ENCODE results near the gene JMJD8.

The JMJD8 gene, protein sequence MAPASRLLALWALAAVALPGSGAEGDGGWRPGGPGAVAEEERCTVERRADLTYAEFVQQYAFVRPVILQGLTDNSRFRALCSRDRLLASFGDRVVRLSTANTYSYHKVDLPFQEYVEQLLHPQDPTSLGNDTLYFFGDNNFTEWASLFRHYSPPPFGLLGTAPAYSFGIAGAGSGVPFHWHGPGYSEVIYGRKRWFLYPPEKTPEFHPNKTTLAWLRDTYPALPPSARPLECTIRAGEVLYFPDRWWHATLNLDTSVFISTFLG

DNA sequence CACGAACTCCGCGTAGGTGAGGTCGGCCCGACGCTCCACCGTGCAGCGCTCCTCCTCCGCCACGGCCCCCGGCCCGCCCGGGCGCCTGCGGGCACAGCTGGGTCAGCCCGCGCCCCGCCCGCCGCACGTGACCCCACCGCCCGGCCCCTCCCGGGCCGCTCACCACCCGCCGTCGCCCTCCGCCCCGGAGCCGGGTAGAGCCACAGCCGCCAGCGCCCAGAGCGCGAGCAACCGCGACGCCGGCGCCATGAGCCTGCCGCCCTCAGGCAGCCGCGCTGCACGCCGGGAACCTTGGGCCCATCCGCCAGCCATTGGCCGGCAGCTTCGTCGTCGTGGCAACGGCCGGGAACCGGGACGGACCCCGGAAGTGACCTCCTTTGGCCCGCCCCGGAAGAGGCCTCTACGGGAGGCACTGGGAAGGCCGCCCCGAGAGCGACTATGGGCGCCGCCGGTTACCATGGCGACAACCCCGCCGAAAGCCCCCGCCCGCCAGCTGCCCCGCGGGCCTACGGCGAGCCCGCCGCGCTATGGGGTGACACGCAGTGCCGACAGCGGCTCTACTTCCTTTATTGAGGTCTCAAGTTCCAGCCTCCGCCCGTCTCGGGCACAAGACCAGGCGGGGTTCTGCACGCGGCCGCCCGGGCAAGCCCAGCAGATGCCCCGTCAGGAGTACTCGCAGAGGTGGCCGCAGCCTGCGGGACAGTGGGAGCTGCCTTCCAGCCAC lies at the start of gene JMJD8:
Gene JMJD8 (minus strand): TSS at position 264 of the 724 bp plus-strand sequence. CDS start 15 bp downstream, at position 249.
- peak; percentile 98 for DNase-seq

DNA sequence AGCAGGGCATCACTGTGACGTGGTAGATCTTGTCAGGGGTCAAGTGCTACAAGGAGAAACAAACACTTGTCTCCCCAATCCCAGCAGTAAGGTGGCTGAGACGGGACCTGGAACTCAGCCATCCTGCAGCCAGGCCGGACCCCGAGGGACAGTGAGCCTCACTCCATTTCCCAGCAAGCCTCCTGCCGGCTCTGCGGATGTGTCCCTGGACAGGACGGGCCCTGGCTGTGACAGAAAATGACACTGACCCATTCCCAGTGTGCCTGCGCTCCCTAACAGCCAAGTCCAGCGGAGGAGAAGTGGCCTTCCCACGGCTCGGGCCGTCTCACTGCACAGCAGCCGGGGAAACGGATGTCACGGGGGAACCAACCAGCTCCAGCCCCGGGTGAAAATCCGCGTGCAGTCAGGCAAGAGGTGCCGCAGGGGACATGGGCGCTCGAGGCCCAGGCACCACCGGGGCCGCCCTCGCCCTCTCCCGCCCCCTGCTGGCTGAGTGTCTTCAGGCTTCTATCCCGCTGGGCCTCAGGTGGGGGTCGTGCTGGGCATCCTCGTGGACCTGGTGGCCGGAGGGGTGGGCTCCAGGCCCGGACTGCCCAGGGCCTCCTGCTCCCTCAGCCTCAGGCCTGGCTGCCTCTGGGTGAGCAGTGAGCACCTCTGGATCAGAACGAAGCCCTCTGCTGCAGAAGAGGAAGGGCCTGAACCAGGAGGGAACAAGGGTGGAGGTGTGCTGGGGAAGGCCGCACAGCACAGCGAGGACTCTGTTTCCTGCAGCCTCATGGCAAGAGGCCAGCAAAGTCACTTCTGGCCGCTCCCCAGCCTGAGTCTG lies 49.5 kb upstream of the JMJD8 start:
- DNase-seq = no peak

DNA sequence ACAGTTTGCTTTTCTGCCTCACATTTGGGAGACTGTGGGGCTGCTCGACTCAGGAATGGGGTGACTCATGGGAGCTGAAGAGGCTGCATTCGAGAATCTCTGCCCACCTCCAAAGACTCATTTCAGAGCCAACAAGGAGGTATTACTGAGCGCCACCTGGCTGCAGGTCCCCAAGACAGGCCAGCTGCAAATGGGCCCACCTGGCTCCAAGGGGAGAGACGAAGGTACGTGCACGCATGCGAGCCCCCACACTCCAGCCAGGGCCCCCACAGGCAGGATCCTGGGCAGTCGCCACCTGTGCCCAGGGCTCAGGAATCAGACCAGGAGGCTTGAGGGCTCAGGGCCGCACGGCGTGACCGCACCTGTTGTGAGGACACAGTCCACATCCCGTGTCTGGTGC lies 48.8 kb upstream of the JMJD8 start:
- DNase-seq = no peak

DNA sequence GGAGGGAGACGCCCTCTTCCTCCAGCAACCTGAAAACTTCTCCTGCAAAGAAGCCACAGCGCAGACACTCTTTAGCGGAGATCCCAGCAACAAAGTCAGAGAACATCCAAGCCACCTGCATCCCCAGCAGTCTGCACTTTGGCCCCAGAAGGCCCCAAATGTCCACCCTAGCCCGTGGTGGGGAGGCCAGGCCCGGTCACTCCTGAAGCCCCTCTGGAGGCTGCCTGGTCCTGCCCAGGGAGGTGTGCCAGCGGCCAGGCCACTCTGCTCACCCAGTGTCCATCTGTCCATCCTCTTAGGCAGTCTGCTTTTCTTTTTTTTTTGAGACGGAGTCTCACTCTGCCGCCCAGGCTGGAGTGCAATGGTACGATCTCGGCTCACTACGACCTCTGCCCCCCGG lies 48.2 kb upstream of the JMJD8 start:
- DNase-seq = no peak

DNA sequence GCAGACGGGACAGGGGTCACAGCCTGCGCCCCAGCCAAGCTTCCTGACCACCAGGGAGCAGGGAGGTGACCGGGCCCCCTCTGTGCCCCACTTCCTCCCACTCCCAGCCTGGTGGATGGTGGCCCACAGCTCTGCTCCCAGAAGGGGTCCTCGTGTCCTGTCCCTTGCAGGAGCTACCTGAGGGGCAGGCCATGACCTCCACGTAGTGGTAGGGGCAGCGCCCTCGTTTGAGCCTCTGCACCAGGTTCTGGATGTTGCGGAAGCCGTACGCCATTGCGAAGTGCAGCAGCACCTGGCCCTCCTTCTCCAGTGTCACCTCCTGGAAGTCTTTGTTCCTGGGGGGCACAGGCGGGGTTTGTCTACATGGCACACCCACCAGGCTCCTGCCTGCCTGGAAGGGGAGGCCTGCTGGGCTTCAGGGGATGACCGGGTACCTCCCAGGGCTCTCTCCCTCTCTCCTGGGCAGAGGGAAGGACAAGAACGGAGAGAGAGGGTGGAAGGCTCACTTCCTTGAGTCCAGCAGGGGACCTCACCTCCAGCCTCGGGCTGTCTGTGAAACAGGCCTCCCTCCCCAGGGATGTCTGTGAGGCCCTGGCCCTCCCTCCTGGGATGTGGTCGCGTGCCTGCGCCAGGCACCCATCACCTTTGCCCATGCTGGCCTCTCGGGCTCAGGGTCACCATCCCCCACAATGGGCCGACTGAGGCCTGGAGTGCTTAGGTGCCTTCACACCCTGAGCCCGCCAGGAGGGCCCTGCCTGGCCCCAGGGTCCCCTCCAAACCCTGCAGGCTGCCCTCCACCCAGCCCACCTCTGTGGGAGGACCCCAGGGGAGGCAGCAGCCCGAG lies 46.8 kb upstream of the JMJD8 start:
- no peak for DNase-seq

DNA sequence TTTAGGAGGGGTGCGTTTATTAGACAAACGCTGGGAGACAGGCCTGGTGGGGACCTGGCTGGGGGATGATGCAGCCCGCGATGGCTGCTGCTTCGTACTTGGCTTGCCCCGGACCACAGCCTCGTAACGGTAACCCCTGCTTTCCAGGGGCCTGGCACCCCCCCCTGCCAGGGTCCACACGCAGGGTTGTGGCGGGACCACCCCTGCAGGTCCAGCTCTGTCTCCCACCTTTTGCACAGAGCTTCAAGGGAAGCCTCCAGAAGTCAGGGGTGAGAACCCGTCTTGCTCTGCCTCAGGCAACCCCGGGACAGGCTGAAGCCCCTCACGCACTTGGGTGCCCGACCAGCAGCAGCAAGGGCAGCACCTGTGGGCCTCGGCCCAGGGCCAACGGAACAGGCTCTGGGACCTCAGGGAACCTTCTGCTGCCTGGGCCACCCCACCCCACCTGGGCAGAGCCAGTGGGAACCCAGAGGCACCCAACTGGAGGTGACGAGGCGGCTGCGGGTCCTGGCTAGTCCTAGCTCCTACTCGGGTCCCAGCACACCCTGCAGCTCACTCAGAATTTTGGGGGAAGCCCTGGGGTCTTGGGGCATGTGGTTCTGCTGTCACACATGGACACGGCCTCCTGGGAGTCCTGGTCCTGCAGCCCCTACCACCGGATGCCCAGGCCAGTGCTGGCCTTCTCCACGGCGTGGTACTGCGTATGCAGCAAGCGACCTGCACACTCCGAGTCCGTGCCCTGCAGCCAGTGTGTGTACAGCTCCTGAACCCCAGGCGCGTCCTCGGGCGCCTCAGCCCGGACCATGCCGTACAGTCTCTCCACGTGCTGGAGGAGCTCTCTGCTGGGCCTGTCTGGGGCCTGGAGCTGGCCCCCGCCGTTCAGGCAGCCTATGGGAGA lies 45.9 kb upstream of the JMJD8 start:
- no peak for DNase-seq

DNA sequence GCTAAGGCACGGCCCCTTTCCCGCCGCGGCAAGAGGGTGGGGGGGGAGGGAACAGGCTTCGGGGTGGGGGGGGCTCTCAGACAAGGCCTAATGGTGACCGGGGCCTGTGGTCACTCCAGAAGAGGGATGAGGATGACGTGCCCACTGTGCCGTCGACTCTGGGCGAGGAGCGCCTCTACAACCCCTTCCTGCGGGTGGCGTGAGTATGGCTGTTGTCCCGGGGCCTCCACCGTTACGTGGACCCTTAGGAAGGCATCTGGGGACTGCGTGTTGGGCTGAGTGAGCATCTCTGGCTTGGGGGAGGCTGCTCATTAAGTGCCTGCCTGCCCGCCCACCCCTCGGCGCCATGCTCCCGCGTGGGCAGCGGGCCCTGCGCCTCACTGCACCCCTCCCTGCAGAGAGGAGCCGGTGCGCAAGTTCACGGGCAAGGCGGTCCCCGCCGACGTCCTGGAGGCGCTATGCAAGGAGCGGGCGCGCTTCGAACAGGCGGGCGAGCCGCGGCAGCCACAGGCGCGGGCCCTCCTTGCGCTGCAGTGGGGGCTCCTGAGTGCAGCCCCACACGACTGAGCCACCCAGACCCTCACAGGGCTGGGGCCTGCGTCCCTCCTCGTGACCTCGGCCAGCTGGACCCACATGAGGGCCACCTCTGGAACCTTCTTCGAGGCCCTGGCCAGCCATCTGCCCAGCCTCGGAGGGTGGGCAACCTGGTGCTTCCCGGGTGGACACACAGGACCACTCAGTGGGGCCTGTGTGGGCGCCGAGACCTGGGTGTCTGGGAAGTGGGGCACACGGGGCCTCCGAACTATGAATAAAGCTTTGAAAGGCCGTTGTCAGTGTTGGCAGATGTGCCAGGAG lies 45.0 kb upstream of the JMJD8 start:
- no peak for DNase-seq

DNA sequence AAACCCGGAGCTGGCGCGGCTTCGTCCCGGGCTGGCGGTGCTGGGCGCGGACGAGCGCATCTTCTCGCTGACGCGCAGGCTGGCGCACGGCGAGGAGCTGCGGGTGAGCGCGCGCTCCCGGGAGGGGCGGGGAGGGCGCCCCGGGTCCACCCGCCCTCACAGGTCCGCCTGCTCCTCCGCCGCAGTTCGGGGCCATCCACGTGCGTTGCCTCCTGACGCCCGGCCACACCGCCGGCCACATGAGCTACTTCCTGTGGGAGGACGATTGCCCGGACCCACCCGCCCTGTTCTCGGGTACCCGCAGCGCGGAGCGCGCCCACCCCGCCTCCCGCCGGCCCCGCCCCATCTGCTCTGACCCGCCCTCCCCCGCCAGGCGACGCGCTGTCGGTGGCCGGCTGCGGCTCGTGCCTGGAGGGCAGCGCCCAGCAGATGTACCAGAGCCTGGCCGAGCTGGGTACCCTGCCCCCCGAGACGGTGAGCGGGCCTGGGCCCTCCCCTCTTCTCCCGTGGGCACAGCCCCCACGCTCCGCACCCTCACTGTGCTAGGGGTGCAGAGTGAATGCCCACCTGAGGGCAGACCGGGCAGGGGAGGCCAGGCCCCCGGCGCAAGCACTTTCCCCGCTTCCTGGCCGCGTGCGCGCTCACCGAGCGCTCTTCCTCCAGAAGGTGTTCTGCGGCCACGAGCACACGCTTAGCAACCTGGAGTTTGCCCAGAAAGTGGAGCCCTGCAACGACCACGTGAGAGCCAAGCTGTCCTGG lies 44.2 kb upstream of the JMJD8 start:
- DNase-seq = peak; percentile 76

DNA sequence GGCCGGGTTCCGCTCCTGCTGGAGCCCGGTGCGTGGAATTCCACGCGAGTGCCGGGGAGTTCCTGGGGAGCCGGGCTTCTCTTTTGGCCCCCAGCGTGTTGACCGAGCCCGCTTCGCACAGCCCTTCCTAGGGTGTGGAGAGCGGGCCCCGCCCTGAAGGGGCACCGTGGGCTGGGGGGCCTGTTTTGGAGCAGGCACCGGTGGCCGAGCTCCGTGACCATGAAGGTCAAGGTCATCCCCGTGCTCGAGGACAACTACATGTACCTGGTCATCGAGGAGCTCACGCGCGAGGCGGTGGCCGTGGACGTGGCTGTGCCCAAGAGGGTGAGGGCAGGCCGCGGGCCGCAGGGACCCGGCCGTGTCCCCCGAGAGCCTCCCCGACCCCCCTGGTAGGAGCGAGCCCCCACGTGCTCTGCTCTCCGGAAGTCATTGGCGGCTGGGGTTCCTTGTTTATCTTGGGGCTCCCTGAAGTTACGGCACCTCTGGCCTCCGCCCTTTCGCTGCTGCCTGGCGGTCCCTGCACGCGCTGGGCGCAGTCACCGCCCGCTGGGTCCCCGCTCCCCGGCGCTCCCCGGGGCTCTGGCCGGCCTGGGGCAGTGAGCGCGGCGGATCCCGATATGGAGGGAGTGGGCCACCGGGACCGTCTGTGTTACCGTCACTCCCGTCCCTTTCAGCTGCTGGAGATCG lies 43.3 kb upstream of the JMJD8 start:
- DNase-seq = peak; percentile 40

DNA sequence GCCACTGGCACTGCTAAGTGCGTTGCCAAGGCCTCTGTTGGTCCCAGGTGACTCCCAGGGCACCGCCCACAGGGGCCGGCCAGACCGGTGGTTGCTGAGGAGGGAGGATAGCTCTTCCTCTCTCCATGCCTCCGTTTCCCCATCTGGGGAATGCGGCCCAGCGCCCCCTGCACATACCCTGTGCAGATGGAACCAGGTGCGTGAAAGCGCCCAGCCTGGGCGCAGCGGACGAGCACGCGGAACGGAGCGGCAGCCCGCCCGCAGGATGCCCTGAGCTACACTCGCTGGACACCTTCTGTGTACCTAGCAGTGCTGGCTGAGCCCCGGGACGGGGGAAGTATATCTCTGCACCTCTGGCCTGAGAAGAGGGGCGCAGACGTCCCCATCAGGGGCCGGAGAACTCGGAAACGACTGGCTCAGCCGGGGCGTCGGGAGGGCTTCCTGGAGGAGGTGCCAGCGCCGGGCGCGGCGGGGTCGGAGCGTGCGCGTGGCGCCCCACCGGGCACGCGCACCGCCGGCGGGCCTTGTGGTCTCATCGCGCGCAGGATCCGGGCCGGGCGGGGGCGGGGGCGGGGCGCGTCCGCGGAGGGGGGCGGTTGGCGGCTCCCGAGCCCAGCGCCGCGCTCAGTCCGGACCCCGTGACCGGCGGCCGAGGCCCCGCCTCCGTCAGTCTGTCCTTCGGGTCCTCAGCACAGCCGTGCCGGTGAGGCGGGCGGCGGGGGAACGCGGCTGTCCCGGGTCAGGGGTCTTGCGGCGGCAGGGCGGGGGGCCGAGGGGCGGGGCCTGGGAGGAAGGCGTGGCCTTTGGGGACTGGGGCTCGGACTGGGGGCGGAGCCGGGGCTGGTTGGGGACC lies 42.5 kb upstream of the JMJD8 start, which contains the start of the genes CCDC78 and HAGHL:
Gene CCDC78 (minus strand): TSS at position 6 of the 853 bp plus-strand sequence. CDS start 76 bp downstream, outside the sequence.
Gene HAGHL (plus strand): TSS at position 669 of the 853 bp plus-strand sequence. CDS start 404 bp downstream, outside the sequence.
- peak; percentile 64 for DNase-seq

DNA sequence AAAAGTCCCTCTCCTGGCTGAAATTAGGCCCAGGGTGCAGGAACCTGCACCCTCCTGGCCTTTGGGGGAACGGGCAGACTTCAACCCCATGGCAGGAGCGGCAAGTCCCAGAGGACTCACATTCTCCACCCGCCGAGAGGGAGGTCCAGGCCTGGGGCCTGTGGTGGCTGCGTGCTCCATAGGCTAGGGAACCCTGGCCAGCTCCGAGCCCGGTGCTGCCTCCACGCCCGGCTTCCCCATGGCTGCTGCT lies 42.0 kb upstream of the JMJD8 start:
- no peak for DNase-seq

DNA sequence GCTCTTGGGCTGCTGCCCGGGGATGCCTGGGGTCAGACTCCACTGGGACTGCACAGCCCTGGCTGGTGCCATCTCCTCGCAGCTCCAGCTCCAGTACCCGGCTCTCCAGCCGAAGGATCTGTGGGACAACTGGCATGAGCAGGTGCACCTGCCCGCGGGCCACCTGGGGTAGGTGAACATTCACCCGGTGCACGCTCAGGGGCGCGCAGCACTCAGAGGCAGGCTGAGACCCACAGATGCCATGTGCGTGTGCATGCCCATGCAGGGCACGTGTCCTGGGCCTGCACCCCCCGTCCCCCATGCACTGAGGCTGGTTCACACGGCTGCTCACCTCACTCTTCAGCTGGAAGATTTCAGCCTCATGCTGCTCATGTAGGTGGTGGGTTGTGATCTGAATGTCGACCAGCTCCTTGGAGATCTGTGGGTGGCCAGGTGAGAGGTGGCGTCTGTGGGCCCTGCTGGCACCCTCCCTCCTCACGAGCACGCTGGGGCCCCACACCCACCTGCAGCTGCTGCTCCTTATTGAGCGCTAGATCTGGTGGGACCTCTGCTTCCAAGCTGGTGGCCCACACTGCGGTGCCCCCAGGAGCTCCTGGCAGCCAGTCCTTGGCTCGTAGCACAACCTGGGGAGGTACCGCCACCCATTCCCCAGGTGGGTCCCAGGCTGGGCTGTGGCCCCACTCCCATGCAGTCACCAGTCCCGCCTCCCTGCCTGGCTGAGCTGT lies 41.5 kb upstream of the JMJD8 start:
- DNase-seq = no peak

DNA sequence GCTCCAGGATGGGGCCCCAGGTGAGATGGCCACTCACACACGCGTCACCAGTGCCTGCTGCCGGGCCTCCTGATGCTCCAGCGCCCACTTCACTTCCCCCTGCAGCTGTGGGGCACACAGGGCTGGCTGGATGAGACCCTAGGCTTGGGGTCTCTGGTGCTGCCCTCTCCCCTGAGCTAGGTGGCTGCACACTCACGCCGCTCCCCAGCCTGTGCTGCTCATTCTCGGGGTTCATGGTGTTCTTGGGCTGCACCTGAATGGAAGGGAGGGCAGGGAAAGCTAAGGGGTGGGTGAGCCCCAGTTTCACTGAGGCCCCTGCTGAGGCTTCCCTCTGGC lies 40.9 kb upstream of the JMJD8 start:
- no peak for DNase-seq

DNA sequence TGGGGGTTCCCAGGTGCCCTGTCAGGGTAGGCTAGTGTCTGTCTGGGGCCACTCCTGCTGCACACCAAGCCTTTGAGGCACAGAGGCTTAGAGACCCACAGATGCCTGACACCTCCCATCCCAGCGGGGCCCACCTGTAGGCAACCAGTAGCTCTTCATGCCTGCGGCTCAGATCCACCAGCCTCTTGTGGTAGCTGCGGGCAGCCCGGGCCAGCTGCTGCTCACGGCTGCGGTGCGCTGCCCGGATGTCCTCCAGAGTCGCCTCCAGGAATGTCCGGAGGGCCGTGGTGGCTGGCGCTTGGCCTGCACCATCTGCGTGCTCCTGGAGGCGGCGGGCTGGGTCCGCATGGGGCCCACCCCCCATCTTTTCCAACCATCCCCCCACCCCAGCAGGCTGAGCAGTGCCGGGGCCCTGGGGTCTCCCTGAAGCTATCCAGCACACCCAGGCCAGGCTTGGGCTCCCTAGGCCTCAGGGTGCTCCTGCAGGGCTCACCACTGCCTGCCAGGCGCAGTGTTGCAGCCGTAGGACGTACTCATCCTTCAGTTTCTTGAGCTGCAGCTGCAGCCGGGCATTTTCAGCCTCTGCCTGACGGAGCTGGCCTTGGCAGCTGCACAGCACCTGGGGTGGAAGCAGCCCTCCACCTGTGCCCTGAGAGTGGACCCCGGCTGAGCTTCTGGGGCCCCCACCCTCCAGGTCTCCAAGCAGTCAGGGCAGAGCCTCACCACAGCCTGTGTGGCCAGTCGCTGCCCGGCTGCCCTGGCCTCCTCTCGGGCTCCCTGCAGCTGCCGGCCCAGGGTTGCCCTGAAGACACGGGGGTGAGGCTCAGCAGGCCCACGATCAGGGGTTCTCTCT lies 40.3 kb upstream of the JMJD8 start:
- DNase-seq = no peak

DNA sequence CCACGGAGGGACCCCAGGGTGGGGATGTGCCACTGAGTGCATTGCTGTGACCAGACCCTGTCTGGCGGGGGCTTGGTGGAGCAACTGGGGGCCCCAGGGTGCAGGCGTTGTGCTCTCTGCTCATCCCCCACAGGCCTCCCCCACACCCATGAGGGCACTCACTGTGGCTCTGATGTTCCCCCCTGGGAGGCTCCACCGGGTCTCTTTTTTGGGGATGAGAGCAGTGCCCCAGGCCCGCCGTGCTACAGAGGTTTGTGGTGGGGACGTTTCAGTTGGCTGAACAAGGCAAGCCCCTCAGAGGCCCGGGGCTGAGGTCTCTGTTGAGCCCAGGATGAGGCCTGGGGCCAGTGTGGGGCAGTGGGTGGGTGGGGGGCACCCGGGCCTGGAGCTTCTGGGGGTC lies 39.6 kb upstream of the JMJD8 start:
- DNase-seq = no peak

DNA sequence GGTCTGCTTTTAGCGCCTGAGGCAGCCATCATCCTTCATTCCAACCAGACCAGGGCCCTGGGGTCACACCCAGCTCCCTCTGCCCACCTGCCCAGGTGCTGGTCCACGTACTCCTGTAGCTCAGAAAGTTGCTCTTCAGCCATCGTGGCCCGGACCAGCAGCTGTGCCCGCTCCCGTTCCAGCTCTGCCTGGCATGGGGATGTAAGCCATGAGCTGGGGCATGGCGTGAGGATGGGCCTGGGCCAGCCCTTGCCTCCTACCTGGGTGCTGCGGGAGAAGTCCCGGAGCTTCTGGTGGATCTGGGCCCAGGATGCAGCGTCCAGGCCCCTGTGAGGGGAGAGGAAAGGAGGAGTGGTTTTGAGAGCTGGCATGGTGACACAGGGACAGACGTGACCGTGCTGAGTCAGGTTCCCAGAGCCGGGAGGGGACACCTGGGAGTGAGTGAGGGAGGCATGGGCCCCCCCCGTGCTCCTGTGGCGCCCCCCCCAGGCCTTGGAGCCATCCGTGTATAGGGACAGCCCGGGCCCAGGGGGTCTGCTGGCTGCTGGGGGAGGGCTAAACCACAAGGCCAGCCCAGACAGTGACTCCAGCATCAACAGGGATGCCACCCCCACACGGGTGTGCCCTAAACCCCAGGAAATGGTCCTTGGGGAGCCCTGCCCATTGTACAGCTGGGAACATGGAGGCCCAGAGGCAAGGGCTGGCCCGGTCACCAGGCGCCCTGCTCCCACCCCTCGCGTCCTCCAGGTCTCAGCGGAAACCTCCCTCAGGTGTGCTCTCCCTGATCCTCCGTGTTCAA lies 38.9 kb upstream of the JMJD8 start:
- no peak for DNase-seq

All from CD4-positive, alpha-beta T cell treated with Interferon gamma for 1 hour (primary cell).